Lung (tissue), 12 donors: ENCODE results near the gene ZNF518B. TPM values are rescaled to one million over a fixed set of nuclear protein-coding genes. Genes with fewer than 3 reads are reported as not detected.

Experiments used
- ATAC-seq: fragments of 200-7000 bp; cut with Tn5 transposase; one replicate; pipeline ENCODE4 v1.9.1; 2020; ENCODE audit warnings: moderate number of reproducible peaks; ENCODE audit not compliant: insufficient read depth, low FRiP score
- DNase-seq, 3 donors: peaks; one replicate each; pipeline ENCODE4 v3.0.0-alpha.2; 2013 to 2017
- H3K27ac ChIP-seq, 2 donors: one replicate each; pipeline ENCODE4 v1.5.1; 2013; ENCODE audit warnings: mild to moderate bottlenecking in 2 of 2, moderate library complexity in 2 of 2, control low read depth in 1 of 2, inconsistent platforms in 1 of 2, low read depth in 1 of 2, low read length in 1 of 2
- H3K27me3 ChIP-seq, 3 donors: one replicate each; pipeline ENCODE4 v1.5.1; 2013; ENCODE audit warnings: low read length in 2 of 3; ENCODE audit not compliant: control insufficient read depth in 3 of 3, insufficient read depth in 3 of 3
- H3K36me3 ChIP-seq, 4 donors: one replicate each; pipeline ENCODE4 v1.5.1; 2013; ENCODE audit warnings: low read length in 4 of 4, mild to moderate bottlenecking in 1 of 4, moderate library complexity in 1 of 4; ENCODE audit not compliant: control insufficient read depth in 4 of 4, insufficient read depth in 4 of 4
- H3K4me1 ChIP-seq, 5 donors: one replicate each; pipeline ENCODE4 v1.5.1; 2013; ENCODE audit warnings: low read length in 5 of 5, mild to moderate bottlenecking in 2 of 5, moderate library complexity in 1 of 5; ENCODE audit not compliant: control insufficient read depth in 5 of 5, insufficient read depth in 5 of 5
- H3K4me3 ChIP-seq: one replicate; pipeline ENCODE4 v1.5.1; 2013; ENCODE audit warnings: mild to moderate bottlenecking, control low read depth, moderate library complexity
- H3K9ac ChIP-seq, 2 donors: one replicate each; pipeline ENCODE4 v1.5.1; 2013; ENCODE audit warnings: low read length in 2 of 2, control low read depth in 1 of 2; ENCODE audit not compliant: insufficient read depth in 1 of 2
- H3K9me3 ChIP-seq, 4 donors: one replicate each; pipeline ENCODE4 v1.5.1; 2013; ENCODE audit warnings: low read length in 3 of 4, mild to moderate bottlenecking in 1 of 4, moderate library complexity in 1 of 4; ENCODE audit not compliant: control insufficient read depth in 4 of 4, insufficient read depth in 3 of 4
- WGBS, 2 donors: extraction: QIAGEN DNeasy Blood & Tissue Kit; methylation state at CpG; one replicate each; pipeline ENCODE4 v1.1.7; 2013; 5-methylcytosine and 5-hydroxymethylcytosine counted together
- polyA plus RNA-seq, 2 donors: library from polyadenylated mRNA; stranded (reverse); fragments of 200-250 nt; gene quantifications; one replicate each; pipeline ENCODE4 v1.2.1, GENCODE V29; 2013
- total RNA-seq, 2 donors: library from RNA; depleted of rRNA in 1 of 2; stranded (reverse); fragments of >200 nt in 1 of 2; gene quantifications; one replicate each; pipeline ENCODE4 v1.2.1, GENCODE V29; 2014 to 2021
- TF ChIP-seq, protein P1 (sequence below): IDR thresholded peaks from 2 replicates; pipeline ENCODE4 v1.5.1; 2012; ENCODE audit warnings: mild to moderate bottlenecking; ENCODE audit errors: control extremely low read depth, extremely low read depth
- donor health status: control.
- donor health status: control.
- donor health status: Bipolar disorder and iron deficiency.
- donor health status: healthy.
- donor health status: DM: yes; HTN: yes; CAD: no.

The ZNF518B gene
- total and polyA plus RNA-seq, 4 donors, result 3.3 to 44.5 (median 9.7) TPM

DNA sequence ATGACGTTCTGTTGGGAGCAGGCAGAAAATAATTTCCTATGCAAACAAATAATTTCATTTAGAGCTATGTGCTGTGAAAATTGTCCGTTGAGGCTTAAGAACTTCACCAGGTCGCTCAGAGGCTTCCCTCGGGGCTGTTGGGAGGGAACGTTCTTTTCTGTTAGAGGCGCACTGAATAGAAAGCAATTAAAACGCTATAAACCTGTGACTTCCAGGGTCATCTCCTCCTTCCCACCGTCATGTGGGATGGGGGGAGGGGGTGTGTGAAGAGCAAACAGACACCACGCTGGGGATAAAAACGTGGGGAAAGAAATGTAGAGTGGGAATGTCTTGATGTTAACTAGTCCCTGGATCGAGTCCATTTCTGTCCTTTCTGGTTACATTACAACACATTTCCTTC lies 35.2 kb upstream of the ZNF518B start:
- no peak overlapping the region for H3K4me3 ChIP-seq
- ATAC-seq, result no peak
- WGBS, 2 donors, result 62 to 71% methylated on average over 11 of the region's 11 CpGs
- H3K9ac ChIP-seq, result no peak overlapping the region
- H3K27me3 ChIP-seq, result no peaks in the 10 kb centered on the region
- DNase-seq, result no peak
- no peaks in the 10 kb centered on the region for H3K4me1 ChIP-seq
- H3K9me3 ChIP-seq, result no peaks in the 10 kb centered on the region
- TF ChIP-seq, protein P1, sequence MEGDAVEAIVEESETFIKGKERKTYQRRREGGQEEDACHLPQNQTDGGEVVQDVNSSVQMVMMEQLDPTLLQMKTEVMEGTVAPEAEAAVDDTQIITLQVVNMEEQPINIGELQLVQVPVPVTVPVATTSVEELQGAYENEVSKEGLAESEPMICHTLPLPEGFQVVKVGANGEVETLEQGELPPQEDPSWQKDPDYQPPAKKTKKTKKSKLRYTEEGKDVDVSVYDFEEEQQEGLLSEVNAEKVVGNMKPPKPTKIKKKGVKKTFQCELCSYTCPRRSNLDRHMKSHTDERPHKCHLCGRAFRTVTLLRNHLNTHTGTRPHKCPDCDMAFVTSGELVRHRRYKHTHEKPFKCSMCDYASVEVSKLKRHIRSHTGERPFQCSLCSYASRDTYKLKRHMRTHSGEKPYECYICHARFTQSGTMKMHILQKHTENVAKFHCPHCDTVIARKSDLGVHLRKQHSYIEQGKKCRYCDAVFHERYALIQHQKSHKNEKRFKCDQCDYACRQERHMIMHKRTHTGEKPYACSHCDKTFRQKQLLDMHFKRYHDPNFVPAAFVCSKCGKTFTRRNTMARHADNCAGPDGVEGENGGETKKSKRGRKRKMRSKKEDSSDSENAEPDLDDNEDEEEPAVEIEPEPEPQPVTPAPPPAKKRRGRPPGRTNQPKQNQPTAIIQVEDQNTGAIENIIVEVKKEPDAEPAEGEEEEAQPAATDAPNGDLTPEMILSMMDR, result no peak
- H3K27ac ChIP-seq, result no peak overlapping the region
- no peaks in the 10 kb centered on the region for H3K36me3 ChIP-seq

DNA sequence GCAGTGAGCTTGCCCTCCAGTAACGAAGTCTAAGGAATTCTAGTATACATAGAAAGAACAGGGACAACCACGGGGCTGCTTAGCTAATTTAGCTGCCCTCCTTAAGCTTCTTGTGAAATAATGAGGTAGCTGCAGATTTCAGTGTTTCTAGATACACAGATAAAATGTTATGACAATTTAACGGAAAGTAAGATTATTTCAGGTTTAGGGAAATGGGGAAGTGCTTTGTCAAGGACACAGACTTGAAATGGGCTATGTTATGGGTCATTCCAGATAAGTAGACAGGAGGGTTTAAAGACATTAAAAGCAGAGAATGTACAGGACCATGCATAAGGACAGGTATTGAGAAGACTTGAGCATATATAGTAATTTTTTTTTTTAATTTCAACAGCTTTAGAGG lies 34.2 kb upstream of the ZNF518B start:
- WGBS, 2 donors, result 59 to 78% methylated on average over 3 of the region's 3 CpGs
- Histone ChIP-seq H3K4me3 (no peak overlapping the region), H3K9ac (no peak overlapping the region), H3K9me3 (no peaks in the 10 kb centered on the region), H3K27me3 (no peaks in the 10 kb centered on the region), H3K4me1 (no peaks in the 10 kb centered on the region), H3K27ac (no peak overlapping the region), H3K36me3 (no peaks in the 10 kb centered on the region)
- DNase-seq (no peak), ATAC-seq (no peak)
- TF ChIP-seq, protein P1, result no peak

DNA sequence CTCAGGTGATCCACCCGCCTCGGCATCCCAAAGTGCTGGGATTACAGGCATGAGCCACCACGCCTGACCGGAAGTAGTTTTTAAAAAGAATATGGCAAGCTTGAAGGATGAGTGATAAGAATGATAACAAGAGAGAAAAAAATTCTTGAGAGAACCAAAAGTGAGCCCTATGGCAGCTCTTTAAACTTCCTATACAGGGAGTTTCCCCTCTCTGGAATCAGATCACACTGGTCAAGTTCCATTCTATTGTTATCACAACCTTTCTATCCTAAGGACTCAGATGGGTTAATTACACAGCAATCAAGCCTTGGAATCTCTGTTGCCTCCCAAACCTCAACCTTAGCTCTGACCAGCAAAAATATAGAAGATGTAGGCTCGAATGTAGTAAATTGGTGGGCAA lies 33.8 kb upstream of the ZNF518B start:
- Histone ChIP-seq H3K4me3 (no peak overlapping the region), H3K27ac (no peak overlapping the region), H3K27me3 (no peaks in the 10 kb centered on the region), H3K9ac (no peak overlapping the region), H3K36me3 (no peaks in the 10 kb centered on the region), H3K4me1 (no peaks in the 10 kb centered on the region), H3K9me3 (no peaks in the 10 kb centered on the region)
- TF ChIP-seq, protein P1, result no peak
- DNase-seq (no peak), ATAC-seq (no peak)
- 91 to 95% methylated on average over 5 of the region's 5 CpGs for WGBS, 2 donors

DNA sequence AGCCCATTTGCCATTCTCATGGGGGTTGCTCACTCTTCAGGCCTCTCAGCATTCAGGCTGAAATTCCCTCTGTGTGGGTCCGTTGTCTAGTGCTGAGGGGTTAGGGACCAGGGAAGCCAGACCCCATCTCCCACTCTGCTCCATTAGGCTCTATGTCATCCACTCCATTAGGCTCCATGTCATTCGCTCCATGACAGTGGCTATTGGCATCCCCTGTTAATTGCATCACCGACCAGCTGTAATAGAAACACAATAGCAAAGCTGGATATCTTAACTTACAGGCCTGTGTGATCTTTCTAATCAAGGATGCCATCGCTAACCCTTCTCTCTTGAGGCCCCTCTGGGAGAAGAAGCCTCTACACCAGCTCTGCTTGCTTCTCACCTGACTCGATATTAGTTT lies 25.7 kb upstream of the ZNF518B start:
- H3K36me3 ChIP-seq, result no peaks in the 10 kb centered on the region
- DNase-seq (no peak), ATAC-seq (no peak)
- H3K9me3 ChIP-seq, result no peaks in the 10 kb centered on the region
- H3K27ac ChIP-seq, result no peak overlapping the region
- WGBS, 2 donors, result 78% methylated on average over 5 of the region's 5 CpGs
- TF ChIP-seq, protein P1, result no peak
- no peak overlapping the region for H3K4me3 ChIP-seq
- H3K4me1 ChIP-seq, result no peaks in the 10 kb centered on the region
- no peaks in the 10 kb centered on the region for H3K27me3 ChIP-seq
- no peak overlapping the region for H3K9ac ChIP-seq
